Activated CD8-positive, alpha-beta T cell treated with anti-CD3 and anti-CD28 coated beads, Interleukin-2, amount 10 ng/mL, durations not matched to agents 7 days and 5 days (primary cell): ENCODE results near the gene ARHGEF37. TPM values are rescaled to one million over a fixed set of nuclear protein-coding genes. Genes with fewer than 3 reads are reported as not detected.

Experiments used
- ATAC-seq: fragments of 150-1000 bp; cut with Tn5 transposase; one replicate; pipeline ENCODE4 v1.10.0; 2021; ENCODE audit warnings: moderate library complexity
- CTCF ChIA-PET: fragments of 350-600 bp; sonication (Branson Sonifier 250); formaldehyde crosslinking; loops from one replicate; lab custom pipeline; 2021; ENCODE audit warnings: antibody characterized with exemption; lab: Charles Lee
- POLR2A ChIA-PET: fragments of 350-600 bp; sonication (Branson Sonifier 250); formaldehyde crosslinking; loops from one replicate; lab custom pipeline; 2021; ENCODE audit warnings: antibody characterized with exemption; lab: Charles Lee
- DNase-seq: peaks from one replicate; pipeline ENCODE4 v3.0.0-alpha.2; 2020
- H3K27ac Mint-ChIP-seq: one replicate; pipeline ENCODE4 v1.8.0; 2021; ENCODE audit warnings: mild to moderate bottlenecking, mixed read lengths
- H3K27me3 Mint-ChIP-seq: one replicate; pipeline ENCODE4 v1.8.0; 2021; ENCODE audit warnings: low read depth, mixed read lengths
- H3K36me3 Mint-ChIP-seq: one replicate; pipeline ENCODE4 v1.8.0; 2021; ENCODE audit warnings: low read depth, mixed read lengths
- H3K4me1 Mint-ChIP-seq: one replicate; pipeline ENCODE4 v1.8.0; 2021; ENCODE audit warnings: low read depth, mixed read lengths
- H3K4me3 Mint-ChIP-seq: one replicate; pipeline ENCODE4 v1.8.0; 2021; ENCODE audit warnings: mild to moderate bottlenecking, mixed read lengths
- H3K9me3 Mint-ChIP-seq: one replicate; pipeline ENCODE4 v1.8.0; 2022; ENCODE audit warnings: mixed read lengths; ENCODE audit not compliant: insufficient read depth
- total RNA-seq, 2 experiments: library from RNA; stranded (reverse); gene quantifications; one replicate each; pipeline ENCODE4 v1.2.3, GENCODE V29; 2021

Gene ARHGEF37
- total RNA-seq, 2 experiments from 2014 or later: 1.0 to 1.4 TPM

DNA sequence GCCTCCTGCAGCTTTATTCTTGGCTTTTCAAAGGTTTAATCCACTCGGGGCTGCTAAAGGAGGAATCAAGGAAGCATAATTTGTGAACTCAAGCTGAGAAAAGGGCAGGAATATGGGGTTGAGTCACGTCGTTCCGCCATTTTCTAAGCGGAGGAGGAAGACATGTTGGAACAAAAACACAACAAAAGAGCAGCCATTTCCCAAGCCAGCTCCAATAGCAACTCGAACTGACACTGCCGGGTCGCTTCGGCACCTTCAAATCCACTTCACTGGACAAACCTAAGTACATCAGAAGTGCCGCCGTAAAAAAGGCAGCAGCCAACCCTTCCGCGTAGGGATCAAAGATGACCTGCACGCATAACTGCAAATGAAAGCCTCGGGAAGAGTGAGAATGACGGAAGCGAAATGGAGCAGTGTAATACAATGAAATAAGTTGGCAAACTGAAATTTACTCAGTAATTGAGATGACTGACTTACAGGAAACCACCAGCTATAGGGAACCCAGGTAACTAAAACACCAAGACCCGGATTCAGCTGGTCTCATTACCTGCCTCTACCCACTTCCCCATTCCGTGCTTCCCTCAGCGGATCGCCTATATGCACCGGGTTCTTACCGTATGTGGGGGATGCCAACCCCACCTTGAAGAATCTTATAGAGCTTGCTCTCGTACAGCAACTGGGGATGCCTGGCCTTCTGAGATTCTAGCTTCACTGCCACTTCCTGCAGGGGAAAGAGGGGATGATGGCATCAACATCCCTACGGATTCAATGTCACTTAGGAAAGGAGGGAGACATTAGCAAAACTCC, 31.6 kb upstream of the ARHGEF37 start:
- no peak for ATAC-seq

DNA sequence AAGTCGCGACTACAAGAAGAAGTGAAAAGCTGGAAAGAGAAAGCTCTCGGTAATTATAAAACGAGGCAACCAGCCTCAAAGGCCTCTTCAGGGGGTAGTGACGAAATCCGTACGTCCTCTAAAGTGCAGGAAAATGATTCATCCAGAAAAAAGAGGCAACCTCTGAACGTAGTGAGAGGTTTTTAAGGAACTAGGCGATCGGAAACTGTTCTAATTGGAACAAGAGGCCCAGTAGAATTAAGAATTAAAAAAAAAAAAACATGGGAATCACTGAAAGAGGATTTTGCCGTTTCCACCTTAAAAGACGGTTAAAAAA, 31.1 kb upstream of the ARHGEF37 start:
- H3K36me3 Mint-ChIP-seq: peaks cover 51% of the 10 kb centered on the region
- H3K9me3 Mint-ChIP-seq: no peaks in the 10 kb centered on the region
- ChIA-PET CTCF (interaction anchor here (1.1 to 3.1 kb wide), 6 partner anchors 11 to 39 kb away, joined by 3 to 20 read pairs (median 4); no protein-coding TSS in a partner anchor), POLR2A (interaction anchor here (0.6 to 3.7 kb wide), 12 partner anchors 13 to 863 kb away, joined by 3 to 26 read pairs (median 5); partner anchors contain the start of genes CD74, GRPEL2 and PCYOX1L)
- DNase-seq (no peak), ATAC-seq (no peak)
- H3K27me3 Mint-ChIP-seq: no peaks in the 10 kb centered on the region
- peaks cover 41% of the 10 kb centered on the region for H3K4me1 Mint-ChIP-seq
- H3K27ac Mint-ChIP-seq: peak overlapping the region; percentile 99
- peak overlapping the region; percentile 96 for H3K4me3 Mint-ChIP-seq

More for the DNA sequence above, 31.6 kb upstream of the ARHGEF37 start:
- Mint-ChIP-seq H3K27ac (peak overlapping the region; percentile 99), H3K4me1 (peaks cover 41% of the 10 kb centered on the region), H3K27me3 (no peaks in the 10 kb centered on the region), H3K9me3 (no peaks in the 10 kb centered on the region), H3K36me3 (peaks cover 57% of the 10 kb centered on the region), H3K4me3 (peak overlapping the region; percentile 96)
- ChIA-PET POLR2A (interaction anchor here (0.9 to 3.7 kb wide), 10 partner anchors 13 to 204 kb away, joined by 3 to 26 read pairs (median 6); partner anchors contain the start of genes GRPEL2 and PCYOX1L), CTCF (interaction anchor here (0.8 to 3.1 kb wide), 9 partner anchors 12 to 169 kb away, joined by 3 to 20 read pairs (median 3); no protein-coding TSS in a partner anchor)
- peak; percentile 64 for DNase-seq

DNA sequence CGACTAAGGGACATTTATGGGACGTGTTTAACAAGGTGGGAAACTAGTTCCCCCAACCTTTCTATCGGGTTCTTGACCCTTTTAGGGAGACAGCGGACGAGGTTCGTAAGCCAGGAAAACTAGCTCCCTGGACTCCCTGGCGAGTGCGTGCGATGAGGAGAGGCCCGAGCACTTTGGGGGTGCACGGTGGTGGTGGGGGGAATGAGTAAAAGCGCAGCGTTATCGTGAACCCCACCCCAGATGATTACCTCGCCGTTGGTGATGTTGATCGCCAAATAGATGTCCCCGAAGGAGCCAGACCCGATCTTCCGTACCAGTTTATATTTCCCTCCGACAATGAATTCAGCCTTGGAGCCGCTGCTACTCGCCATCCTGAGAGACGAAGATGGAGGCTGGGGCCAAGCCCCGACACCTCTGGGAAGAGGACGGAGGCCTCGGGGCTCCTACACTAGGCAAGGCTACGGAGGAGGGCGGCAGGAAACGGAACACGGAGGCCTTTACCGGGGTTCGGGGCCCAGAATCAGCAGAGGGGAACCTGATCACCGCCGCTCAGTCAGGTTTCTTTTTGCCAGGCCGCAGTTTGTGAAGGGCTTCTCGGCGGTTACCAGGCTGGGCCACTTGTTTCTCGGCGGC, 30.6 kb upstream of the ARHGEF37 start:
- CTCF ChIA-PET: interaction anchor here (0.8 to 3.1 kb wide), 19 partner anchors 8 to 234 kb away, joined by 3 to 20 read pairs (median 4); partner anchors contain the start of gene PCYOX1L
- POLR2A ChIA-PET: interaction anchor here (0.6 to 3.7 kb wide), 20 partner anchors 8 to 899 kb away, joined by 3 to 26 read pairs (median 4); partner anchors contain the start of genes CD74, GRPEL2, PCYOX1L and RPS14
- Mint-ChIP-seq H3K4me1 (peaks cover 37% of the 10 kb centered on the region), H3K27ac (peak overlapping the region; percentile 99), H3K4me3 (peak overlapping the region; percentile 96), H3K36me3 (peaks cover 47% of the 10 kb centered on the region), H3K9me3 (no peaks in the 10 kb centered on the region), H3K27me3 (no peaks in the 10 kb centered on the region)
- ATAC-seq (peak; percentile 16), DNase-seq (no peak)

DNA sequence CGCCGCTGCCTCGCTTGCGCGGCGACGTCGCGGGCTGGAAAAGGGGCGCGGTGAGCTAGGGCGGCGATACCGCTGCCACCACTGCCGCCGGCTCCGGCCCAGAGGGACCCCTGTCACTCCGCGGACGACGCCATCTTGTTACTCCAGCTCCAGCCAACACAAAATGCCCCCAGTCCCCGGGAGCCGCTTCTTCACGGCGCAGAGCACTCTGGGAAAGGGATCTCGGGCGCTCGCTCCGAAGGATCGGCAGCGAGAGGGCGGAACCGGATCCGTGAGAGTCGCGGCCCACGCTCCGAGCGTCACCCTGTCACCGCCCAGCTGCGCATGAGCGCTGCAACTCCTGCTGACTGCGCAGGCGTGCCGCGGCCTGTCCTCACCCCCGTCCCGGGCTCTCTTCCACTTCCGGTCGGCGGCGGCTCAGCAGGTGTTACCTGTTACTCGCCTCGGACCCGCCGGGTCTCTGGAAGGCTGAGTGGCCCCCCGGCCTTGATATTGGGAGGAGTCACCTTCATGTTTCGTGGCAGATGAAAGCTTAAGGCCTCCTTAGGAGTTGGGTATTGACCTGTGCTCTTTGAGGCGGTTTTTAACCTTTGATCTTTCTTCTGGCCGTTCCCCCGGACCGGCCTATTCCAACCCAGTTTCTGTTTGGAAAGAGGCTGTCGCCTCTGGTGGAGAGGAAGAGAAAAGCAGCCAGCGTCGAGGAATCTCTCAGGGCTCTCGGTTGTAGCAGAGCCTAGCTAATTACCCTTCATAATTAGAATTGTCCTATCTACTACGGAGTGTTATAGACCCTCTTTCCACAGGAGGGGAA, 29.9 kb upstream of the ARHGEF37 start, which contains the start of gene CSNK1A1:
TSS of gene CSNK1A1 (minus strand) at position 213 of the 811 bp plus-strand sequence. CDS start 475 bp downstream, outside the sequence.
- POLR2A ChIA-PET: interaction anchor here (0.5 to 3.7 kb wide), 17 partner anchors 9 to 1770 kb away, joined by 3 to 26 read pairs (median 4); partner anchors contain the start of genes CD74, GRPEL2, PCYOX1L and RPS14
- CTCF ChIA-PET: interaction anchor here (0.8 to 3.1 kb wide), 23 partner anchors 8 to 240 kb away, joined by 3 to 20 read pairs (median 4); partner anchors contain the start of gene PCYOX1L

DNA sequence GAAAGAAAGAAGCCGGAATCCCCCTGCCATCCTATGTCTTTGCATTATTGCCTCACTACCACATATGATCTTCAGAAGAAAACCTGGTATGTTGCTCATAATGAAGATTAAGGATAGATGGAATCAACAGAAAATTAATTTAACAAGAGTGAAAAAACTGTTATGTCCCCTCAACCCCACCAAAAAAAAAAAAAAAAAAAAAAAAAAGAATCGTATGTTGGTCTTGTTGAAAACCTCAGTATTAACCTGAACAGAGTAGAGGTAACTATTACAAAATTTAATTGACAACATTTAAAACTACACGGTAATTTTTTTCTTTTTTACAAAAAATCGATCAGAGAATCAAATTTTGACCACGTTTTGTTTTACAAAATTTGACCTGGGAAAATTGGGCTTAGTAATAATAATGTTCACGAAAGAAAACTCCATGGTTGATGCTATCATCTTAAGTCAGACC, 29.2 kb upstream of the ARHGEF37 start:
- Mint-ChIP-seq H3K4me1 (peaks cover 27% of the 10 kb centered on the region), H3K4me3 (peak overlapping the region; percentile 96), H3K9me3 (no peaks in the 10 kb centered on the region), H3K27ac (peak overlapping the region; percentile 99), H3K27me3 (no peaks in the 10 kb centered on the region), H3K36me3 (peaks cover 37% of the 10 kb centered on the region)
- ATAC-seq: no peak
- no peak for DNase-seq
- ChIA-PET CTCF (interaction anchor here (0.9 to 3.1 kb wide), 20 partner anchors 9 to 240 kb away, joined by 3 to 20 read pairs (median 4); partner anchors contain the start of gene PCYOX1L), POLR2A (interaction anchor here (0.5 to 3.7 kb wide), 12 partner anchors 9 to 1770 kb away, joined by 3 to 26 read pairs (median 3); partner anchors contain the start of genes GRPEL2, PCYOX1L and RPS14)

More for the DNA sequence above, 29.9 kb upstream of the ARHGEF37 start, which contains the start of gene CSNK1A1:
- DNase-seq: peak; percentile 99
- Mint-ChIP-seq H3K27me3 (no peaks in the 10 kb centered on the region), H3K27ac (peak within 1 kb of the TSS; percentile 99), H3K4me3 (peak within 1 kb of the TSS; percentile 96), H3K36me3 (peaks cover 42% of the 10 kb centered on the region), H3K4me1 (peaks cover 33% of the 10 kb centered on the region), H3K9me3 (no peaks in the 10 kb centered on the region)
- peak; percentile 93 for ATAC-seq

DNA sequence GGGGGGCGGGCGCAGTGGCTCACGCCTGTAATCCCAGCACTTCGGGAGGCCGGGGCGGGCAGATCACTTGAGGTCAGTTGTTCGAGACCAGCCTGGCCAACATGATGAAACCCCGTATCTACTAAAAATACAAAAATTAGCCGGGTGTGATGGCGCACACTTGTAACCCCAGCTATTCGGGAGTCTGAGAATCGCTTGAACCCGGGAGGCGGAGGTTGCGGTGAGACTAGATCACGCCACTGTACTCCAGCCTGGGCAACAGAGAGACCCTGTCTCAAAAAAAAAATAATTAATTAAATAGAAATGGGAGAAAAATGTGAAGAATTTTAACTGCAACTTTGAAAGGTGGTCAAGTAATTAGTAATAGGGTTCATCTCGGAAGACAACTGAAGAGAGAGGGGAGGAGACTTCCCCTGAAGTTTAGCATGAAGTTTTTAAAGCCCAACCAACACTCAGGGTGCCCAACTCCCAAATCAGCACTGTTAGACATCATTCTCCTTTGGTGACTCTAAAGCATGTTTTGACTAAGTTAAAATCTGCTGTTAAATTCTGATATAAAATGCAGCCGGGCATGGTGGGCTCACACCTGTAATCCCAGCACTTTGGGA, 28.6 kb upstream of the ARHGEF37 start:
- peaks cover 21% of the 10 kb centered on the region for H3K4me1 Mint-ChIP-seq
- no peak overlapping the region for H3K27ac Mint-ChIP-seq
- POLR2A ChIA-PET: interaction anchor here (0.7 to 3.7 kb wide), 2 partner anchors 195 to 207 kb away, joined by 3 to 26 read pairs; partner anchors contain the start of genes GRPEL2 and PCYOX1L
- no peaks in the 10 kb centered on the region for H3K9me3 Mint-ChIP-seq
- CTCF ChIA-PET: interaction anchor here (0.9 to 3.1 kb wide), 9 partner anchors 13 to 241 kb away, joined by 3 to 20 read pairs (median 4); partner anchors contain the start of gene PCYOX1L
- ATAC-seq (no peak), DNase-seq (no peak)
- no peaks in the 10 kb centered on the region for H3K27me3 Mint-ChIP-seq
- no peak overlapping the region for H3K4me3 Mint-ChIP-seq
- H3K36me3 Mint-ChIP-seq: peaks cover 31% of the 10 kb centered on the region

DNA sequence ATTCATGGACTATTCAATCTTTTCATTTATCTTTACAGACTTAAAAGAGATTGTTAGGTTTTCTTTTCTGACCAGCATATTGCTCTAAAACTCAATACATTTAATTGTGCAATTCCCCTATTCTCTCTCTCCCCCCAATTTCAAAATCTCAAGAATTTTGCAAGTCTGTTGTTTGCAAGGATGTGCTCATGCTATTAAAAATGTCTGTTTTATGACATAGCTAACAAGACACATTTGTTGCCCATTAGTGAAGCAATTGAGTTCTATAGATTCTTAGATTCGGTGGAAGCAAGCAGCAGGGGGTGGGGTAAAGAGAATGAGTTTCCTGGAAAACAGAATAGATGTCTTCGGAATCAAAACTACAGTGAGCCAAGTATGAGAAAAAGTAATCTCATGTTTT, 21.6 kb upstream of the ARHGEF37 start:
- DNase-seq: no peak
- CTCF ChIA-PET: no interaction called here
- Mint-ChIP-seq H3K9me3 (no peaks in the 10 kb centered on the region), H3K27ac (no peak overlapping the region), H3K4me1 (peaks cover 11% of the 10 kb centered on the region), H3K36me3 (no peaks in the 10 kb centered on the region), H3K27me3 (no peaks in the 10 kb centered on the region), H3K4me3 (no peak overlapping the region)
- POLR2A ChIA-PET: no interaction called here
- ATAC-seq: no peak

DNA sequence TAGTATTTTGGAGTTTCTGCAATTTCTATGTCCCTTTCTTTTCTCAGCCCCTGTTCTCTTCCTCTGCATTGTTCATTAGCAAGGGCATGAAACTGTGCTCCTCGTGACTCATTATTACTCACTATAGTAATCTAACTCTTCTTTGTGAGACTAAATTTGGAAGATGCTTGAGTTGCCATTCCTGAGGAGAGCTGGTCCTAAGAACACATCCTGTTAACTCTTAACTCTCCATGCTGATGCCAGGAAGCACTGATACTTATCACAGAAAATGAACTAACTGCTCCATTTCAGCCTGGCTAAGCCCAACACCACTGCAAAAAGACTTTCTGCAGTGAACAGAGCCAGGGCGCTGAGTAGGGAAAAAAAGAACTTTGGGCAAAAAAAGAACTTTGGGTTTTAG, 19.4 kb upstream of the ARHGEF37 start:
- Mint-ChIP-seq H3K27ac (no peak overlapping the region), H3K4me1 (peaks cover 11% of the 10 kb centered on the region), H3K9me3 (no peaks in the 10 kb centered on the region), H3K36me3 (no peaks in the 10 kb centered on the region), H3K27me3 (no peaks in the 10 kb centered on the region), H3K4me3 (no peak overlapping the region)
- ATAC-seq: no peak
- POLR2A ChIA-PET: interaction anchor here (0.5 to 1.1 kb wide), 4 partner anchors 10 to 157 kb away, joined by 3 to 7 read pairs (median 3); partner anchors contain the start of gene CSNK1A1
- no peak for DNase-seq
- CTCF ChIA-PET: interaction anchor here (1.0 to 5.3 kb wide), 9 partner anchors 11 to 196 kb away, joined by 3 to 44 read pairs (median 10); partner anchors contain the start of gene CSNK1A1

DNA sequence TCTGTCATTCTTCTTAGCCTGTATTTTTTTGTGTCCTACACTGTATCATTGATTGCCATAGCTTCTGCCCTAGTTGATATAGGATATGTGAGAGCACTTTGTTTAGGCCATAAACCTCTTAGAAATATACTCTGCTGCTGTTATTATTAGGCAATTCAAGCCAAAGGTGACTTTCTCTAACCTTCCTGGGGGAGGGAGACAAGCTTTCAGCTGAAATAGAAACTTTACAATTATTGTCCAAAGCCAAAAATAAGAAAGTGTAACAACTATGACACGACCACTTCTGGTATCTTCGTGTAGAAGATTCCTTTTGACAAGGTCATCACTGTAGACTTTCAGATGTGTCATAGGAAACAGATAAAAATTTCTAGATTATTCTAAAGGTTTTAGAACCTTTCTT, 17.8 kb upstream of the ARHGEF37 start:
- no peaks in the 10 kb centered on the region for H3K9me3 Mint-ChIP-seq
- no peak overlapping the region for H3K27ac Mint-ChIP-seq
- H3K4me1 Mint-ChIP-seq: peaks cover 11% of the 10 kb centered on the region
- no peaks in the 10 kb centered on the region for H3K36me3 Mint-ChIP-seq
- no peaks in the 10 kb centered on the region for H3K27me3 Mint-ChIP-seq
- H3K4me3 Mint-ChIP-seq: no peak overlapping the region
- POLR2A ChIA-PET: interaction anchor here (0.8 kb wide), 1 partner anchor 14 kb away, joined by 5 read pairs; no protein-coding TSS in a partner anchor
- CTCF ChIA-PET: interaction anchor here (0.8 to 5.3 kb wide), 17 partner anchors 8 to 247 kb away, joined by 3 to 44 read pairs (median 5); partner anchors contain the start of gene CSNK1A1
- DNase-seq: no peak
- no peak for ATAC-seq
